SK-MEL-5 (cell line): ENCODE data around the gene SLC35D2. TPM values are rescaled to one million over a fixed set of nuclear protein-coding genes. Genes with fewer than 3 reads are reported as not detected.

ENCODE experiments used
- DNase-seq: peaks from one replicate; pipeline ENCODE4 v3.0.0-alpha.2; 2016; ENCODE audit warnings: low read depth, low spot score
- in situ Hi-C: cut with HindIII; loops from 2 replicates; pipeline ENCODE4 v1.10.0; 2016; ENCODE audit warnings: low sequenced_read_pairs, high pct_unique_total_duplicates, low pct_unique_long_range_greater_than_20kb
- total RNA-seq: library from RNA; depleted of rRNA; stranded (reverse); fragments of >200 nt; shearing (Covaris generic); gene quantifications from 2 replicates; pipeline ENCODE4 v1.2.3, GENCODE V29; 2014

SLC35D2 gene
- total RNA-seq, 1 experiment from 2014 or later: 54.5 TPM

GRCh38 chr9:96411129-96411838 is 27.8 kb upstream of the SLC35D2 start:
- no peak for DNase-seq
- in situ Hi-C loops: no loop called here

DNA sequence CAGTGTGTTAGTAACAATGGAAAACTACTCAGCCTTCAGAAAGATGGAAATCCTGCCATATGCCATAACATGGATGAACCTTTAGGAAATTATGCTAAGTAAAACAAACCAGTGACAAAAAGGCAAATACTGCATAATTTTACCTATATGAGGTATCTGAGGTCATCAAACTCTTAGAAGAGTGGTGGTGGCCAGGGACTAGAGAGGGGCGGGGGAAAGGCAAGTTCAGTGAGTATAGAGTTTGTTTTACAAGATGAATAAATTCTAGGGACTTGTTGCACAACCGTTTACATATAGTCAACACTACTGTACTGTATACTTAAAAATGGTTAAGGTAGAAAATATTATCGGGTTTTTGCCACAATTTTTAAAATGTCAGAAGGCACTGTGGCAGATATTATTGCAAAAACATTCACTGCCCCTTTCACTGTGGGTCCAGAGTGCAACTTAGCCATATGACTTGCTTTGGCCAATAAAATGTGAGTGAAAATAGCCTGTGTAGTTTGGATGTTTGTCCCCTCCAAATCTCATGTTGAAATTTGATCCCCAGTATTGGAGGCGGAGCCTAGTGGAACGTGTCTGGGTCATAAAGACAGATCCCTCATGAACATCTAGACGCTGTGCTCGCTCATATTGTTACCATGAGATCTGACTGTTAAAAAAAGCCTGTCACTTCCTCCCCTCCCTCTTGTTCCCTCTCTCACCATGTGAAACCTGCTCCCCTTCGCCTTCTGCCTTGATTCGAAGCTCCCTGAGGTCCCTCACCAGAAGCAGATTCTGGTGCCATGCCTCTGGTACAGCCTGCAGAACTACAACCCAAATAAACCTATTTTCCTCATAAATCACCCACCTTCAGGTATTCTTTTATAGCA is 25.1 kb upstream of the SLC35D2 start:
- DNase-seq: no peak
- in situ Hi-C loops: no loop called here

DNA sequence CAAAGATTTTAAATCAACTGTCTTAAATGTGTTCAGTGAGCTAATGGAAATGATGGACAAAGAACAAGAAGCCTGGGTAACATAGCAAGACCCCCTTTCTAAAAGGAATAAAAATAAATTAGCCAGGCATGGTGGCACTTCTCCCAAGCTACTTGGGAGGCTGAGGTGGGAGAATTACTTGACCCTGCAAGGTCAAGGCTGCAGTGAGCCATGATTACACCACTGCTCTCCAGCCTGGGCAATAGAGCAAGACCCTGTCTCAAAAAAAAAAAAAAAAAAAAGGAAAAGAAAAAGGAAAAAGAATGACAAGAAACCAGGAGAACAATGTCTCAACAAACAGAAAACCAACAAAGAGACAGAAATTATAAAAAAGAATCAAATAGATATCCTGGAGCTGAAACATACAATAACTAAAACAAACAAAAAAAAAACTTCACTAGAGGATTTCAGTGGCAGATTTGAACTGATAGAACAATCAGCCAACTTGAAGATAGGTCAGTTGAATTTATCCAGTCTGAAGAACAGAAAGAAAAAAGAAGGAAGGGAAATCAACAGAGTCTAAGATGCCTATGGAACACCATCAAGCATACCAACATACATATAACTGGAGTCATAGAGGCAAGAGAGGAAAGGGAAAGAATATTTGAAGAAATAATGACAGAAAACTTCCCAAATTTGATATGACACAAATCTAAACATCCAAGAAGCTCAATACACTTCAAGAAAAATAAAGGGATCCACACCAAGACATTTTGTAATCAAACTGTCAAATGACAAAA is 16.8 kb upstream of the SLC35D2 start:
- no peak for DNase-seq
- in situ Hi-C loops: no loop called here

- in situ Hi-C loops: no loop called here
- DNase-seq: no peak
Measured at GRCh38 chr9:96399325-96399633, 15.8 kb upstream of the SLC35D2 start.

- in situ Hi-C loops: no loop called here
- peak; percentile 21 for DNase-seq
Measured at GRCh38 chr9:96398582-96399324, 15.2 kb upstream of the SLC35D2 start.

DNA sequence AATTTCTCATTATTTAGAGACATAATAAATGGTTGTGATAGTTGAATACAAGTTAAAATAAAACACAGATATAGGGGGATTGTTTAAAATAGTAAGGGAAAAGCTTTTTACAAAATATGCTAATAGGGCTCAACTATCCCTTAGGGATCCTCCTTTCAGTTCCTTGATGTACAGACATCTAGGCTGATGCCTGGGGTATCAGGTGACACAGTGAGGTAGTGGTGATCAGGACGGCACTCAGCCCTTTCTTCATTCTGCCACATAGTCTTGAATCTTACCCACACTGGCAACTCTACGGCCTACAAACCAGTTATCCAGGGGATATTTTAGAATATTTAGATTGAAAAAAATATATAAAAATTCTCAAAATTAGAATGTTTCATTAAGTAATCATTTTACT is 12.5 kb upstream of the SLC35D2 start:
- no peak for DNase-seq
- in situ Hi-C loops: no loop called here

GRCh38 chr9:96394832-96395496 is 11.5 kb upstream of the SLC35D2 start:
- DNase-seq: no peak
- in situ Hi-C loops: no loop called here

DNA sequence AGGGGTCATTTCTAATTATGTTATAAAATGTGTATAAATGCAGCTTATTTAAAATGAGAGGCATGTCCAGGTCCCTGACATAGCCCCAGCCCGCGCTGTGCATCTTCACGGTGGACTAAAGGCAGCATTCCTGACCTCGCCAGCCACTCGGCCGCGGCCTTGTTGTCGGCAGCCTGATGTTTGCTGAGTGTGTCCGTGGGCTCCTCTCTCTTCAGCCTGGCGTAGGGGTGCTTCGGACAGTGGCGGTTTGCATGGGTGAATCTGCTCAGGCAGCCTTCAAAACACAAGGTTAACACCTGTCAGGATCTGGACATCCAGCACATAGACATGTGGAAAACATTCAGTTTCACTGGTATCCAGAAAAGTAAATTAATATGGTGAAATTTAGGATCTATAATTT is 8.8 kb upstream of the SLC35D2 start:
- DNase-seq: no peak
- in situ Hi-C loops: no loop called here

GRCh38 chr9:96391021-96391765 is 7.7 kb upstream of the SLC35D2 start:
- no peak for DNase-seq
- in situ Hi-C loops: no loop called here

DNA sequence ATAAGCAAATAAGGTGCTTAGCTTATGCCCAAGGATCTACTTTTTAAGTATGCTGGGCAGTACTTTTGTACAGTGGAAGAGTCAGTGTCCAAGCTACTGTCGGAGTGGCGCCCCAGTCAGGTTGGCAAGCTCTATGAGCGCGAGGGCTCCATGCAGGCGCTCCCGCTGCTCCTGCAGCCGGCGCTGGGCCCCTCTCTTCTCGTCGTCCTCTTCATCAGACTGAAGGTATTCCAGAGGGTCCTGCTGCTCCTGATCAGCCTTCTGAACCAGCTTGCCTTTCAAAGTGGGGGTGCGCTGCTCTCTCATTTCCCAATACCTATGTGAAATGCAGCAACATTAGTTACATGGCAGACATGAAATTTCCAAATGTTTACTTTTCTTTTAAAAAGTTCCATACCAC is 4.6 kb upstream of the SLC35D2 start:
- no peak for DNase-seq
- in situ Hi-C loops: no loop called here

- in situ Hi-C loops: no loop called here
- DNase-seq: no peak
Measured at GRCh38 chr9:96386157-96386556, 2.6 kb upstream of the SLC35D2 start.

DNA sequence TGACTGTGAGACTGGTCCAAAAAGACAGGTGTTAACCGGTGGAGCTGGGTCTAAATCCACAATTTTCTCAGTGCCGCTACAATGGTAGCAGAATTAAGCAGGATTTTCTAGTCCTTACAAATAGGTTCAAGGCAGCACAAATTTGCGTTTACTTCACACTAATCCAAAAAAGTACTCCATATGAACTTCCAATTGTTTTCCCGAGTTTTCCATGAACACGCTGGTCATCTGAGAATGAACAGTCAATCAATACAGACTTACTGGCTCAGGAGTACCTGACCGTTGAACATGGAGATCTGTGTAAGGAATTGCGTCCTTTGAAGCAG is 709 bp downstream of the SLC35D2 start:
- in situ Hi-C loops: no loop called here
- no peak for DNase-seq

DNA sequence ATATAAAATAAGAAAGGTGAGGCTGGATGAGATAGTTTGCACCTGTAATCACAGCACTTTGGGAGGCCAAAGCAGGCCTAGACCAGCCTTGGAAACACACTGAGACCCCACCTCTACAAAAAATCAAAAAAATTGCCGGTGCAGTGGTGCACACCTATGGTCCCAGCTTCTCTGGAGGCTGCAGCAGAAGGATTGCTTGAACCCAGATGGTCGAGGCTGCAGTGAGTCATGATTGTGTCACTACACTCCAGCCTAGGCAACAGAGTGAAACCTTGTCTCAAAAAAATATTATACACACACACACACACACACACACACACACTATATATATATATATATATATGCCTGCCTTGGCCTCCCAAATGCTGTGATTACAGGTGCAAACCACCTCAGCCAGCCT is 1.3 kb downstream of the SLC35D2 start:
- in situ Hi-C loops: no loop called here

DNA sequence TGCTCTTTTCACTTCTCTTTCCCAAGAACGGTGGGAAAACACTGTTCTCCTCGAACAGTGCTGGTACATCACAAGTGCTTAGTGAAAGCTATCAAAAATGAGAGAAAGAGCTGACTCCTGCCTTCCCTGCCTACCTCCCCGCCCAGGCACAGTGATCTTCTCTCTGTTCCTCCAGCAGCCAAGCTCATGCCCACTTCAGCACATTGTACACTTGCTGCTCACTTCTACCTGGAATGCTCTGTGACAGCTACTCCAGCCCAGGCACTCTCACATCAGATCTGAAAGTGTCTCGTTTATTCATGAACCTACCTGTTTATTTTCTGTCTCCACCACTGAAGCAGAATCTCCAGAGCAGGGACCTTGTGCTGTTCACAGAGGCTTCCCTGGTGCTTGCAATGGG is 1.8 kb downstream of the SLC35D2 start:
- DNase-seq: no peak
- in situ Hi-C loops: no loop called here

More for the DNA sequence above, 1.3 kb downstream of the SLC35D2 start:
- DNase-seq: no peak

- in situ Hi-C loops: no loop called here
- no peak for DNase-seq
Measured at GRCh38 chr9:96381125-96381524, 2.4 kb downstream of the SLC35D2 start.

GRCh38 chr9:96379461-96379860 is 4.0 kb downstream of the SLC35D2 start:
- peak; percentile 92 for DNase-seq
- in situ Hi-C loops: no loop called here

GRCh38 chr9:96378187-96378586 is 5.3 kb downstream of the SLC35D2 start:
- in situ Hi-C loops: no loop called here
- no peak for DNase-seq
